ENCODE results near the gene ACVR1B. TPM values are rescaled to one million over a fixed set of nuclear protein-coding genes. Genes with fewer than 3 reads are reported as not detected.

The ACVR1B gene
- total RNA-seq, 4 donors from 2014 or later = 9.1 to 71.6 (median 59.2) TPM

- no peak overlapping the region for H3K4me3 ChIP-seq
- TF ChIP-seq, protein P1, sequence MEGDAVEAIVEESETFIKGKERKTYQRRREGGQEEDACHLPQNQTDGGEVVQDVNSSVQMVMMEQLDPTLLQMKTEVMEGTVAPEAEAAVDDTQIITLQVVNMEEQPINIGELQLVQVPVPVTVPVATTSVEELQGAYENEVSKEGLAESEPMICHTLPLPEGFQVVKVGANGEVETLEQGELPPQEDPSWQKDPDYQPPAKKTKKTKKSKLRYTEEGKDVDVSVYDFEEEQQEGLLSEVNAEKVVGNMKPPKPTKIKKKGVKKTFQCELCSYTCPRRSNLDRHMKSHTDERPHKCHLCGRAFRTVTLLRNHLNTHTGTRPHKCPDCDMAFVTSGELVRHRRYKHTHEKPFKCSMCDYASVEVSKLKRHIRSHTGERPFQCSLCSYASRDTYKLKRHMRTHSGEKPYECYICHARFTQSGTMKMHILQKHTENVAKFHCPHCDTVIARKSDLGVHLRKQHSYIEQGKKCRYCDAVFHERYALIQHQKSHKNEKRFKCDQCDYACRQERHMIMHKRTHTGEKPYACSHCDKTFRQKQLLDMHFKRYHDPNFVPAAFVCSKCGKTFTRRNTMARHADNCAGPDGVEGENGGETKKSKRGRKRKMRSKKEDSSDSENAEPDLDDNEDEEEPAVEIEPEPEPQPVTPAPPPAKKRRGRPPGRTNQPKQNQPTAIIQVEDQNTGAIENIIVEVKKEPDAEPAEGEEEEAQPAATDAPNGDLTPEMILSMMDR (IDR thresholded peaks at IDR 0.05) = no peak
- H3K27me3 ChIP-seq = no peaks in the 10 kb centered on the region
- H3K36me3 ChIP-seq = peaks cover 0 to 2% (median 0%) of the 10 kb centered on the region in 3 donors
- peak in 1 of 3 donors; percentile 15 for DNase-seq
- no peak overlapping the region for H3K27ac ChIP-seq
- no peaks in the 10 kb centered on the region for H3K9me3 ChIP-seq
- H3K4me1 ChIP-seq = peaks cover 0 to 14% (median 4%) of the 10 kb centered on the region in 4 donors
Observed at GRCh38 chr12:52019113-52019770, 67.7 kb downstream of the ACVR1B start.

- H3K4me1 ChIP-seq = peaks cover 0 to 18% (median 8%) of the 10 kb centered on the region in 4 donors
- H3K4me3 ChIP-seq = no peak overlapping the region
- no peaks in the 10 kb centered on the region for H3K9me3 ChIP-seq
- no peaks in the 10 kb centered on the region for H3K27me3 ChIP-seq
- no peaks in the 10 kb centered on the region for H3K36me3 ChIP-seq
- DNase-seq = peak; percentile 58 to 83 (median 75)
- H3K27ac ChIP-seq = no peak overlapping the region
- TF ChIP-seq POLR2A (IDR thresholded peaks at IDR 0.05) = no peak
- TF ChIP-seq, protein P1 (IDR thresholded peaks at IDR 0.05) = peak; percentile 53 to 74 (median 58)
Observed at GRCh38 chr12:52020539-52021336, 69.2 kb downstream of the ACVR1B start.

- DNase-seq = peak; percentile 46 to 70 (median 67)
- TF ChIP-seq POLR2A (IDR thresholded peaks at IDR 0.05) = no peak
- TF ChIP-seq, protein P1 (IDR thresholded peaks at IDR 0.05) = no peak
- peak overlapping the region; percentile 42 to 65 (median 59) for H3K4me3 ChIP-seq
- H3K27me3 ChIP-seq = no peaks in the 10 kb centered on the region
- peak overlapping the region; percentile 7 to 92 (median 82) for H3K27ac ChIP-seq
- H3K4me1 ChIP-seq = peaks cover 0 to 23% (median 10%) of the 10 kb centered on the region in 4 donors
- no peaks in the 10 kb centered on the region for H3K36me3 ChIP-seq
- no peaks in the 10 kb centered on the region for H3K9me3 ChIP-seq
Observed at GRCh38 chr12:52022841-52023181, 71.3 kb downstream of the ACVR1B start.

- H3K9me3 ChIP-seq = no peaks in the 10 kb centered on the region
- peak; percentile 93 to 96 (median 94) for DNase-seq
- H3K4me1 ChIP-seq = peaks cover 0 to 23% (median 10%) of the 10 kb centered on the region in 4 donors
- H3K27ac ChIP-seq = peak overlapping the region; percentile 7 to 92 (median 82)
- TF ChIP-seq, protein P1 (IDR thresholded peaks at IDR 0.05) = peak; percentile 94 to 98 (median 96)
- TF ChIP-seq POLR2A (IDR thresholded peaks at IDR 0.05) = no peak
- no peaks in the 10 kb centered on the region for H3K27me3 ChIP-seq
- H3K36me3 ChIP-seq = no peaks in the 10 kb centered on the region
- peak overlapping the region; percentile 42 to 65 (median 59) for H3K4me3 ChIP-seq
Observed at GRCh38 chr12:52023182-52023975, 71.9 kb downstream of the ACVR1B start.

DNA sequence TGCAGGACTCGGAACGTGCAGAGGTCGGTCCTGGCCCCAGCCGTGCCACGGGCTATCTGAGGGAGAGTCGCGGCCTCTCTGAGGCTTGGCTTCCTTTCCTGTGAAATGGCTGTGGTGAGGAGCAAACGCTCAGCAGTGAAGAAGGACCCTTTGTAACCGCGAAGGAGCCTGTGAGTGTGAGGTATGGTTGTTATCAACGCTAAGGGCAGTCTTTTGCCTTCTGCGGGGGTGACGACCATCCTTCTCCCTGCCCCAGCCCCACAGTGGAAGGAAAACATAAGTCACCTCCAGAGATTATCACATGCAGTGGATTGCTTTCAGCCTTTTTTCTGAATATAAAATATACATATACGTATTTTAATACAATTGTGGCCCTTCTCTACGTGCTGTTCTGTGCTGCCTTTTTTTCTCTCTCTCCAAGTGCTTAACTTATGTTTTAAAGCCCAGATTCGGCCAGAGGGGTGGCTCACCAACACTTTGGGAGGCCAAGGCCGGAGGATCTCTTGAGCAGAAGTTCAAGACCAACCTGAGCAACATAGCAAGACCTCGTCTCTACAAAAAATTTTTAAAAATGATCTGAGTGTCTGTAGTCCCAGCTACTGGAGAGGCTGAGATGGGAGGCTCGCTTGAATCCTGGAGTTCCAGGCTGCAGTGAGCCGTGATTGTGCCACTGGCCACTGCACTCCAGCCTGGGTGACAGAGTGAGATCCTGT, 72.6 kb downstream of the ACVR1B start:
- peaks cover 0 to 23% (median 10%) of the 10 kb centered on the region in 4 donors for H3K4me1 ChIP-seq
- H3K9me3 ChIP-seq = no peaks in the 10 kb centered on the region
- no peaks in the 10 kb centered on the region for H3K36me3 ChIP-seq
- TF ChIP-seq, protein P1 (IDR thresholded peaks at IDR 0.05) = no peak
- H3K27me3 ChIP-seq = no peaks in the 10 kb centered on the region
- DNase-seq = no peak
- H3K27ac ChIP-seq = peak overlapping the region; percentile 67 to 92 (median 82)
- peak overlapping the region; percentile 42 to 65 (median 59) for H3K4me3 ChIP-seq

Data from Peyer's patch (tissue), 4 donors.